GM19099 (cell line): ENCODE results near the gene AKAP4.

Experiments used
- POLR2A ChIP-seq: IDR thresholded peaks from 3 replicates; pipeline ENCODE4 v1.6.1; 2011; ENCODE audit warnings: low read depth; ENCODE audit not compliant: insufficient read length; ENCODE audit errors: extremely low read depth

Gene AKAP4

GRCh38 chrX:50200907-50201306 lies at the start of gene AKAP4:
Gene AKAP4, minus strand, starts transcription at chrX:50201007. Its CDS starts 118 bp downstream, at chrX:50200889.
- no peak for TF ChIP-seq POLR2A

- no peak for TF ChIP-seq POLR2A
Measured at GRCh38 chrX:50211510-50211909, 10.7 kb upstream of the AKAP4 start.

GRCh38 chrX:50206753-50207152 lies 5.9 kb upstream of the AKAP4 start:
- no peak for TF ChIP-seq POLR2A

- no peak for TF ChIP-seq POLR2A
Measured at GRCh38 chrX:50204364-50204899, 3.6 kb upstream of the AKAP4 start, which contains the start of gene CCNB3. Gene CCNB3, plus strand, starts transcription at chrX:50204765. Its CDS starts 80,399 bp downstream, at chrX:50285164.

- TF ChIP-seq POLR2A = no peak
Measured at GRCh38 chrX:50202539-50202938, 1.7 kb upstream of the AKAP4 start.

- no peak for TF ChIP-seq POLR2A
Measured at GRCh38 chrX:50198348-50198747, 2.5 kb downstream of the AKAP4 start.

- no peak for TF ChIP-seq POLR2A
Measured at GRCh38 chrX:50188859-50189600, 11.8 kb downstream of the AKAP4 start.

- no peak for TF ChIP-seq POLR2A
Measured at GRCh38 chrX:50183891-50184290, 16.9 kb downstream of the AKAP4 start.

- no peak for TF ChIP-seq POLR2A
Measured at GRCh38 chrX:50180073-50180940, 20.5 kb downstream of the AKAP4 start.

GRCh38 chrX:50169717-50170116 lies 31.1 kb downstream of the AKAP4 start:
- TF ChIP-seq POLR2A = no peak

GRCh38 chrX:50168241-50168687 lies 32.5 kb downstream of the AKAP4 start:
- TF ChIP-seq POLR2A = no peak

- no peak for TF ChIP-seq POLR2A
Measured at GRCh38 chrX:50167366-50167765, 33.4 kb downstream of the AKAP4 start.

- TF ChIP-seq POLR2A = no peak
Measured at GRCh38 chrX:50165727-50166126, 35.1 kb downstream of the AKAP4 start.

- no peak for TF ChIP-seq POLR2A
Measured at GRCh38 chrX:50161127-50161526, 39.7 kb downstream of the AKAP4 start.

GRCh38 chrX:50158593-50158992 lies 42.2 kb downstream of the AKAP4 start:
- no peak for TF ChIP-seq POLR2A
